GM19324 (cell line): ENCODE results near the gene PARP9.

Experiments
- ATAC-seq: cut with Tn5 transposase; IDR thresholded peaks from one replicate; pipeline ENCODE4 v1.9.1; 2021; ENCODE audit warnings: mild to moderate bottlenecking, moderate library complexity; ENCODE audit not compliant: unreplicated experiment, low FRiP score

PARP9 gene

GRCh38 chr3:122564155-122564912, at the start of gene PARP9, which contains the start of gene DTX3L:
Gene PARP9 (minus strand): TSS chr3:122564300. CDS start chr3:122559620, 4,680 bp downstream.
Gene DTX3L (plus strand): TSS chr3:122564338. CDS start chr3:122564427, 89 bp downstream.
- peak; percentile 69 for ATAC-seq

GRCh38 chr3:122612696-122613095, 48.6 kb upstream of the PARP9 start:
- ATAC-seq, result no peak

- peak; percentile 88 for ATAC-seq
These were observed 45.9 kb upstream of the PARP9 start for GRCh38 chr3:122609798-122610559.

- ATAC-seq, result no peak
These were observed 44.8 kb upstream of the PARP9 start for GRCh38 chr3:122608916-122609315.

- ATAC-seq, result no peak
These were observed 42.2 kb upstream of the PARP9 start for GRCh38 chr3:122606330-122606729.

GRCh38 chr3:122603056-122603455, 39.0 kb upstream of the PARP9 start:
- no peak for ATAC-seq

GRCh38 chr3:122602011-122602710, 38.1 kb upstream of the PARP9 start:
- no peak for ATAC-seq

GRCh38 chr3:122598556-122598955, 34.5 kb upstream of the PARP9 start:
- ATAC-seq, result no peak

GRCh38 chr3:122598151-122598550, 34.1 kb upstream of the PARP9 start:
- ATAC-seq, result no peak

GRCh38 chr3:122594025-122594424, 29.9 kb upstream of the PARP9 start:
- ATAC-seq, result no peak

- no peak for ATAC-seq
These were observed 26.5 kb upstream of the PARP9 start for GRCh38 chr3:122590610-122591009.

- no peak for ATAC-seq
These were observed 25.2 kb upstream of the PARP9 start for GRCh38 chr3:122589297-122589696.

GRCh38 chr3:122587572-122587971, 23.5 kb upstream of the PARP9 start:
- ATAC-seq, result no peak

- no peak for ATAC-seq
These were observed 22.8 kb upstream of the PARP9 start for GRCh38 chr3:122586773-122587485.

- ATAC-seq, result no peak
These were observed 22.0 kb upstream of the PARP9 start for GRCh38 chr3:122586098-122586497.

- ATAC-seq, result no peak
These were observed 18.3 kb upstream of the PARP9 start for GRCh38 chr3:122582390-122582789.

GRCh38 chr3:122581622-122582021, 17.5 kb upstream of the PARP9 start:
- no peak for ATAC-seq

- ATAC-seq, result no peak
These were observed 16.4 kb upstream of the PARP9 start for GRCh38 chr3:122580470-122580869.

- ATAC-seq, result no peak
These were observed 14.1 kb upstream of the PARP9 start for GRCh38 chr3:122578069-122578740.
